H9 (cell line): Measurements from ENCODE around the gene CAMTA2. TPM values are rescaled to one million over a fixed set of nuclear protein-coding genes. Genes with fewer than 3 reads are reported as not detected.
A peak's percentile ranks its signal among the peaks of the same experiment; 100 is the strongest.

Experiments used
- DNase-seq: peaks from one replicate; pipeline ENCODE4 v3.0.0-alpha.2; 2017
- H2AFZ ChIP-seq: one replicate; pipeline ENCODE4 v1.6.1; 2013; ENCODE audit warnings: mild to moderate bottlenecking, low read length, control low read depth, moderate library complexity
- H2AK5ac ChIP-seq: 2 replicates; pipeline ENCODE4 v1.6.1; 2013; ENCODE audit warnings: low read length, control low read depth, mixed read lengths; ENCODE audit not compliant: insufficient read length
- H2BK120ac ChIP-seq: one replicate; pipeline ENCODE4 v1.6.1; 2013; ENCODE audit warnings: low read depth, mild to moderate bottlenecking, low read length, control low read depth, inconsistent platforms; ENCODE audit not compliant: poor library complexity, severe bottlenecking
- H2BK12ac ChIP-seq: 2 replicates; pipeline ENCODE4 v1.6.1; 2013; ENCODE audit warnings: low read length, control low read depth, mixed read lengths, low read depth; ENCODE audit not compliant: insufficient read length
- H2BK15ac ChIP-seq: 2 replicates; pipeline ENCODE4 v1.6.1; 2013; ENCODE audit warnings: low read depth, low read length, control low read depth
- H2BK20ac ChIP-seq: one replicate; pipeline ENCODE4 v1.6.1; 2013; ENCODE audit warnings: low read depth, mild to moderate bottlenecking, low read length, control low read depth, inconsistent platforms; ENCODE audit not compliant: poor library complexity, severe bottlenecking
- H2BK5ac ChIP-seq: 2 replicates; pipeline ENCODE4 v1.6.1; 2013; ENCODE audit warnings: low read length, control low read depth, mixed read lengths; ENCODE audit not compliant: insufficient read length
- H3K14ac ChIP-seq: 2 replicates; pipeline ENCODE4 v1.6.1; 2013; ENCODE audit warnings: low read length, control low read depth; ENCODE audit not compliant: insufficient read depth
- H3K18ac ChIP-seq: 2 replicates; pipeline ENCODE4 v1.6.1; 2013; ENCODE audit warnings: low read depth, mild to moderate bottlenecking, mixed read lengths, low read length, control low read depth; ENCODE audit not compliant: insufficient read length
- H3K23ac ChIP-seq: 2 replicates; pipeline ENCODE4 v1.6.1; 2013; ENCODE audit warnings: low read length, control low read depth, mixed read lengths, low read depth; ENCODE audit not compliant: insufficient read length
- H3K23me2 ChIP-seq: 2 replicates; pipeline ENCODE4 v1.6.1; 2013; ENCODE audit warnings: low read depth, mild to moderate bottlenecking, mixed read lengths, low read length, control low read depth; ENCODE audit not compliant: insufficient read length, poor library complexity, severe bottlenecking
- H3K27ac ChIP-seq: 2 replicates; pipeline ENCODE4 v1.5.1; 2013; ENCODE audit warnings: low read length, control low read depth, mixed read lengths, low read depth; ENCODE audit not compliant: insufficient read length
- H3K27me3 ChIP-seq: 2 replicates; pipeline ENCODE4 v1.6.1; 2013; ENCODE audit warnings: low read length, control low read depth, inconsistent platforms; ENCODE audit not compliant: insufficient read depth
- H3K4ac ChIP-seq: 2 replicates; pipeline ENCODE4 v1.6.1; 2013; ENCODE audit warnings: low read depth, mild to moderate bottlenecking, control low read depth, inconsistent platforms, low read length, moderate library complexity
- H3K4me1 ChIP-seq: 2 replicates; pipeline ENCODE4 v1.6.1; 2013; ENCODE audit warnings: low read length, control low read depth, inconsistent platforms; ENCODE audit not compliant: insufficient read depth
- H3K4me2 ChIP-seq: 2 replicates; pipeline ENCODE4 v1.6.1; 2013; ENCODE audit warnings: low read length, control low read depth, mixed read lengths; ENCODE audit not compliant: insufficient read length, insufficient read depth
- H3K56ac ChIP-seq: 2 replicates; pipeline ENCODE4 v1.6.1; 2013; ENCODE audit warnings: low read depth, mild to moderate bottlenecking, mixed read lengths, low read length, control low read depth; ENCODE audit not compliant: insufficient read length
- H3K79me1 ChIP-seq: 2 replicates; pipeline ENCODE4 v1.6.1; 2013; ENCODE audit warnings: low read depth, mild to moderate bottlenecking, moderate library complexity, low read length, control low read depth, inconsistent platforms; ENCODE audit not compliant: insufficient read depth, poor library complexity, severe bottlenecking
- H3K79me2 ChIP-seq: 2 replicates; pipeline ENCODE4 v1.6.1; 2013; ENCODE audit warnings: low read length, control low read depth, inconsistent platforms; ENCODE audit not compliant: insufficient read depth
- H3K9ac ChIP-seq: 2 replicates; pipeline ENCODE4 v1.6.1; 2013; ENCODE audit warnings: low read length, control low read depth, mixed read lengths; ENCODE audit not compliant: insufficient read length; ENCODE audit errors: extremely low read depth
- H3K9me3 ChIP-seq: one replicate; pipeline ENCODE4 v1.6.1; 2013; ENCODE audit warnings: low read depth, low read length, inconsistent platforms; ENCODE audit not compliant: control insufficient read depth
- H3T11ph ChIP-seq: one replicate; pipeline ENCODE4 v1.6.1; 2013; ENCODE audit warnings: mild to moderate bottlenecking, low read length, control low read depth, inconsistent platforms
- H4K20me1 ChIP-seq: one replicate; pipeline ENCODE4 v1.6.1; 2013; ENCODE audit not compliant: control insufficient read depth, insufficient read length, insufficient read depth
- H4K5ac ChIP-seq: 2 replicates; pipeline ENCODE4 v1.6.1; 2013; ENCODE audit warnings: low read depth, mild to moderate bottlenecking, mixed read lengths, low read length, control low read depth; ENCODE audit not compliant: insufficient read length
- H4K8ac ChIP-seq: replicated peaks from 2 replicates; pipeline ENCODE4 v1.6.1; 2013; ENCODE audit warnings: low read length, control low read depth, mixed read lengths, low read depth; ENCODE audit not compliant: insufficient read length
- H4K91ac ChIP-seq: 2 replicates; pipeline ENCODE4 v1.6.1; 2013; ENCODE audit warnings: low read depth, mild to moderate bottlenecking, moderate library complexity, mixed read lengths, low read length, control low read depth; ENCODE audit not compliant: insufficient read length
- H3K27ac Mint-ChIP-seq, 3 experiments: 2 replicates in 2 of 3; 3 replicates in 1 of 3; pipeline ENCODE4 v1.8.0; 2020 to 2021; ENCODE audit warnings: mixed read lengths in 3 of 3, mild to moderate bottlenecking in 1 of 3, moderate library complexity in 1 of 3
- H3K27me3 Mint-ChIP-seq: 2 replicates; pipeline ENCODE4 v1.8.0; 2021; ENCODE audit warnings: low read depth, mild to moderate bottlenecking, moderate library complexity, mixed read lengths
- H3K36me3 Mint-ChIP-seq, 3 experiments: 2 replicates in 2 of 3; 3 replicates in 1 of 3; pipeline ENCODE4 v1.8.0; 2020 to 2021; ENCODE audit warnings: low read depth in 3 of 3, mixed read lengths in 3 of 3; ENCODE audit not compliant: insufficient read depth in 1 of 3
- H3K4me1 Mint-ChIP-seq, 2 experiments: 2 replicates each; pipeline ENCODE4 v1.8.0; 2020; ENCODE audit warnings: mixed read lengths in 2 of 2
- H3K4me3 Mint-ChIP-seq, 2 experiments: 2 replicates in 1 of 2; 3 replicates in 1 of 2; pipeline ENCODE4 v1.8.0; 2020 to 2021; ENCODE audit warnings: mild to moderate bottlenecking in 2 of 2, mixed read lengths in 2 of 2, moderate library complexity in 1 of 2
- H3K9me3 Mint-ChIP-seq, 2 experiments: 2 replicates in 1 of 2; 3 replicates in 1 of 2; pipeline ENCODE4 v1.8.0; 2020; ENCODE audit warnings: mild to moderate bottlenecking in 2 of 2, mixed read lengths in 2 of 2, moderate library complexity in 1 of 2
- WGBS: extraction: QIAGEN DNeasy Blood & Tissue Kit; methylation state at CpG from one replicate; pipeline ENCODE4 v1.1.7; 2013; ENCODE audit warnings: missing lambda C conversion rate, low lambda C conversion rate, mixed read lengths; ENCODE audit not compliant: insufficient read length; ENCODE audit errors: extremely low coverage; 5-methylcytosine and 5-hydroxymethylcytosine counted together
- total RNA-seq: library from RNA; stranded (reverse); gene quantifications from 2 replicates; pipeline ENCODE4 v1.2.1, GENCODE V29; 2021
- TF ChIP-seq, protein P1 (sequence below): fragments of 200-600 bp; sonication (generic); conservative IDR thresholded peaks from 3 replicates; pipeline ENCODE4 v1.8.0; 2021; ENCODE audit warnings: antibody characterized with exemption, mild to moderate bottlenecking

The CAMTA2 gene
- total RNA-seq, 1 experiment from 2014 or later = 15.6 TPM

DNA sequence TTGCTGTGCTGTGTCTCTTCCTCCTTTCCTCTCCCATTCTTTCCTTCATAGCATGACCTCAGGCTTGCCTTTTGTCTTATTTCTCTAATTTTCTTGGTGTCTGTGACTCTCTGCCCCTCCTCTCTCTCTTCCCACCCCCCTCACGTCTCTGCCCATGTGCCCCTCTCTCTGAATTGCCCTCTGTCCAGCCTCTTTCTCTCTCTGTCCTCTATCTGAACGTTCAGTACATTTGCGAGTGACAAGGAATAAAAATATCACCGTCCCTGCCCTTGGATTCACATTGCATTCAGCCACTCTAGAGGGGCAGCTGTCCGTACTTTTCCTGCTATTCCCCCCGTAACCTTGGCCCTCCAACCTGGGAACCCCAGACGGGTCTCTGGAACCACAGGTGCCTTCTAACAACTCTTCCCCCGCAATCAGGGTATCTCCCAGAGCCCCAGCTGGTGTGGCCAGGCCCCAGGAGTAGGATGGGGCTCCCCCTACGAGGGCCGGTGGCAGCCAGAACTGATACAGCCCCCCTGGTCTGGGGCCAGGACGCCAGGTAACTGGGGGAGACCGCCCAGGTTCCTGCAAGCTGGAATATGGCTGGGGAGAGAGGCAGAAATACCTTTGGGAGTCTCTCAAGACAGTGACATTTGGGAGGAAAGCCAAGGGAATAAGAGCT is 12.1 kb upstream of the CAMTA2 start:
- Mint-ChIP-seq H3K36me3 (peaks cover 29 to 42% (median 41%) of the 10 kb centered on the region in 3 experiments), H3K4me3 (peak overlapping the region; percentile 88 to 92), H3K4me1 (peaks cover 12 to 20% of the 10 kb centered on the region in 2 experiments), H3K27me3 (peaks cover 21% of the 10 kb centered on the region), H3K27ac (peak overlapping the region in 1 of 3 experiments; percentile 35; a peak in 2 of 7 replicates), H3K9me3 (no peaks in the 10 kb centered on the region)
- Histone ChIP-seq H2BK120ac (no peak overlapping the region), H3K79me1 (peaks cover 8% of the 10 kb centered on the region), H3K4ac (no peak overlapping the region), H2BK12ac (no peak overlapping the region), H4K20me1 (no peaks in the 10 kb centered on the region), H3K23ac (no peak overlapping the region), H3K4me1 (peaks cover 2% of the 10 kb centered on the region), H3K27ac (no peak overlapping the region), H4K8ac (no peak overlapping the region), H3K27me3 (no peaks in the 10 kb centered on the region; the same call in 1 of the 2 replicates), H3K79me2 (peaks cover 4% of the 10 kb centered on the region; the same call in 1 of the 2 replicates), H2BK20ac (no peak overlapping the region), H4K5ac (no peak overlapping the region), H3T11ph (no peak overlapping the region), H3K4me2 (peak overlapping the region; percentile 95), H3K14ac (no peak overlapping the region), H3K56ac (no peak overlapping the region), H3K9ac (peak overlapping the region; percentile 27), H2AFZ (no peak overlapping the region), H2AK5ac (no peak overlapping the region), H3K9me3 (no peaks in the 10 kb centered on the region), H2BK15ac (no peak overlapping the region), H3K18ac (no peak overlapping the region), H3K23me2 (peaks cover 14% of the 10 kb centered on the region), H2BK5ac (no peak overlapping the region), H4K91ac (no peak overlapping the region)
- TF ChIP-seq, protein P1, sequence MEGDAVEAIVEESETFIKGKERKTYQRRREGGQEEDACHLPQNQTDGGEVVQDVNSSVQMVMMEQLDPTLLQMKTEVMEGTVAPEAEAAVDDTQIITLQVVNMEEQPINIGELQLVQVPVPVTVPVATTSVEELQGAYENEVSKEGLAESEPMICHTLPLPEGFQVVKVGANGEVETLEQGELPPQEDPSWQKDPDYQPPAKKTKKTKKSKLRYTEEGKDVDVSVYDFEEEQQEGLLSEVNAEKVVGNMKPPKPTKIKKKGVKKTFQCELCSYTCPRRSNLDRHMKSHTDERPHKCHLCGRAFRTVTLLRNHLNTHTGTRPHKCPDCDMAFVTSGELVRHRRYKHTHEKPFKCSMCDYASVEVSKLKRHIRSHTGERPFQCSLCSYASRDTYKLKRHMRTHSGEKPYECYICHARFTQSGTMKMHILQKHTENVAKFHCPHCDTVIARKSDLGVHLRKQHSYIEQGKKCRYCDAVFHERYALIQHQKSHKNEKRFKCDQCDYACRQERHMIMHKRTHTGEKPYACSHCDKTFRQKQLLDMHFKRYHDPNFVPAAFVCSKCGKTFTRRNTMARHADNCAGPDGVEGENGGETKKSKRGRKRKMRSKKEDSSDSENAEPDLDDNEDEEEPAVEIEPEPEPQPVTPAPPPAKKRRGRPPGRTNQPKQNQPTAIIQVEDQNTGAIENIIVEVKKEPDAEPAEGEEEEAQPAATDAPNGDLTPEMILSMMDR = no peak
- WGBS = no CpG with 5 or more reads among the region's 12 CpGs
- DNase-seq = no peak
